Ovary (tissue), 3 donors: ENCODE results near the gene IRF6.

ENCODE experiments used
- CTCF ChIP-seq, 3 donors: fragments of 450-650 bp in 2 of 3; fragments of 200-600 bp in 1 of 3; IDR thresholded peaks; one replicate each; pipeline versions ENCODE4 v1.5.1 to v1.8.0; 2016 to 2022; ENCODE audit warnings: antibody characterized with exemption in 3 of 3, mild to moderate bottlenecking in 1 of 3
- EP300 ChIP-seq: sonication (generic); formaldehyde crosslinking; IDR thresholded peaks from one replicate; pipeline ENCODE4 v1.6.1; 2017; ENCODE audit warnings: antibody characterized with exemption
- POLR2A ChIP-seq: fragments of 450-650 bp; IDR thresholded peaks from one replicate; pipeline ENCODE4 v1.6.1; 2017; ENCODE audit warnings: antibody characterized with exemption, mild to moderate bottlenecking, moderate library complexity
- donor health status: DM: no; HTN: no; CAD: no.

DNA sequence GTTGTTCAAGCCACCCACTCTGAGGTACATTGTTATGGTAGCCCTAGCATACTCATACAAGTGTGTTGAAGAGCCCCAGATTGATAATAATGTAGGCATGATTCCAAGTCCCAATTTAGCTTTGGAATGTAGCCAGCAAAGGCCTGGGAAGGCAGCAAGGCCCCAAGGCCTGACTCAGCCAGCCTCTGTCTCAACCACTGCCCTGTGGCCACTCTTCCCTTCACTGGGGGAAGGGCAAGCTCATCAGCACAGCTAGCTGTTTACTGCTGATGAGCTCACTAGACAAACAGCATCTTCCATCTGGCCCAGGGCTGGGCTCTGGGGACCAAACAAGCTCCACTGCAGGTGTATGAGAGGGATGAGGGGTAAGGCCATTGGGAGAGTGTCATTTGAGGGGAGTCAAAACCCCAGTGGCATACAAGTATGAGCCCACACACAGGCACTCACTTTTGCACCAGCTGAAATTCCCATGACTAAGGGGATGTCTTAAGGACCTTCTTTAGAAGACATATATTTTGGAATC, 2.2 kb upstream of the IRF6 start:
- TF ChIP-seq POLR2A (no peak), CTCF (IDR thresholded peaks at IDR 0.05) (no peak), EP300 (no peak)
